ENCODE measurements around the gene FMO5. TPM values are rescaled to one million over a fixed set of nuclear protein-coding genes. Genes with fewer than 3 reads are reported as not detected.

FMO5 gene
- total and polyA plus RNA-seq, 3 donors from 2014 or later = 6.4 to 11.0 (median 9.8) TPM

GRCh38 chr1:147189514-147189913, 35.6 kb downstream of the FMO5 start:
- WGBS, 2 donors = 82 to 96% methylated on average over 2 of the region's 2 CpGs
- intact Hi-C loops (cut with DNase I; ENCODE audit: low total_unique reads) = no loop called here
- no peaks in the 10 kb centered on the region for H3K27me3 ChIP-seq
- TF ChIP-seq CTCF (IDR thresholded peaks at IDR 0.05) (no peak), POLR2A (IDR thresholded peaks at IDR 0.05) (no peak)
- H3K4me3 ChIP-seq = no peak overlapping the region
- no peaks in the 10 kb centered on the region for H3K4me1 ChIP-seq
- H3K9me3 ChIP-seq = no peaks in the 10 kb centered on the region
- no peak for DNase-seq
- no peak overlapping the region for H3K27ac ChIP-seq
- no peaks in the 10 kb centered on the region for H3K36me3 ChIP-seq (ENCODE audit: low read depth, missing control alignments)

GRCh38 chr1:147185432-147185831, 39.7 kb downstream of the FMO5 start:
- TF ChIP-seq CTCF (IDR thresholded peaks at IDR 0.05) (no peak), POLR2A (IDR thresholded peaks at IDR 0.05) (no peak)
- no peaks in the 10 kb centered on the region for H3K27me3 ChIP-seq
- WGBS, 2 donors = 82 to 90% methylated on average over 2 of the region's 2 CpGs
- H3K36me3 ChIP-seq (ENCODE audit: low read depth, missing control alignments) = no peaks in the 10 kb centered on the region
- H3K4me1 ChIP-seq = no peaks in the 10 kb centered on the region
- no peaks in the 10 kb centered on the region for H3K9me3 ChIP-seq
- intact Hi-C loops (cut with DNase I; ENCODE audit: low total_unique reads) = no loop called here
- no peak for DNase-seq
- no peak overlapping the region for H3K27ac ChIP-seq
- no peak overlapping the region for H3K4me3 ChIP-seq

- Histone ChIP-seq H3K27ac (peak overlapping the region in 1 of 2 donors; percentile 43), H3K4me3 (peak overlapping the region; percentile 33 to 37)
- intact Hi-C loops (cut with DNase I; ENCODE audit: low total_unique reads) = no loop called here
These were observed 47.3 kb downstream of the FMO5 start for GRCh38 chr1:147177611-147178380.

GRCh38 chr1:147172168-147173016, 52.7 kb downstream of the FMO5 start, which contains the start of gene PRKAB2:
Gene PRKAB2 (minus strand): TSS chr1:147172470. CDS start chr1:147172144, 326 bp downstream.
- peaks cover 23% of the 10 kb centered on the region for H3K4me1 ChIP-seq
- WGBS, 2 donors = 0% methylated on average over 60 of the region's 72 CpGs; no CpG with 5 or more reads in 1 of the 2 donors
- intact Hi-C loops (cut with DNase I; ENCODE audit: low total_unique reads) = loop anchor here (5.0 kb wide), 2 partner anchors 55 to 70 kb away; partner anchors contain the start of genes CHD1L and FMO5

More at GRCh38 chr1:147177611-147178380, 47.3 kb downstream of the FMO5 start:
- WGBS, 2 donors = 17 to 22% methylated on average over 31 to 36 of the region's 36 CpGs
- no peaks in the 10 kb centered on the region for H3K9me3 ChIP-seq
- TF ChIP-seq POLR2A (IDR thresholded peaks at IDR 0.05) (no peak), CTCF (IDR thresholded peaks at IDR 0.05) (no peak)
- DNase-seq = peak; percentile 32
- H3K4me1 ChIP-seq = peaks cover 11% of the 10 kb centered on the region
- no peaks in the 10 kb centered on the region for H3K27me3 ChIP-seq
- H3K36me3 ChIP-seq (ENCODE audit: low read depth, missing control alignments) = no peaks in the 10 kb centered on the region

More at GRCh38 chr1:147172168-147173016, 52.7 kb downstream of the FMO5 start, which contains the start of gene PRKAB2:
- Histone ChIP-seq H3K27me3 (no peaks in the 10 kb centered on the region), H3K36me3 (ENCODE audit: low read depth, missing control alignments) (no peaks in the 10 kb centered on the region), H3K27ac (peak within 1 kb of the TSS; percentile 96), H3K4me3 (peak within 1 kb of the TSS; percentile 83 to 86), H3K9me3 (no peaks in the 10 kb centered on the region)
- TF ChIP-seq CTCF (IDR thresholded peaks at IDR 0.05) (peak; percentile 92 to 95 (median 94)), POLR2A (IDR thresholded peaks at IDR 0.05) (peak; percentile 8)
- DNase-seq = peak; percentile 97

Data from testis (tissue), 3 donors.